Thyroid gland (tissue), 4 donors: Measurements from ENCODE around the gene PPP2R5E. TPM values are rescaled to one million over a fixed set of nuclear protein-coding genes. Genes with fewer than 3 reads are reported as not detected.

Experiments used
- DNase-seq, 2 donors: peaks; one replicate each; pipeline ENCODE4 v3.0.0-alpha.2; 2019
- H3K27ac ChIP-seq, 3 donors: fragments of 200-600 bp; sonication (generic); 1 replicate in 2 of 3; 2 replicates in 1 of 3; pipeline ENCODE4 v1.5.1; 2016 to 2019; ENCODE audit warnings: mild to moderate bottlenecking in 1 of 3, moderate library complexity in 1 of 3
- H3K27me3 ChIP-seq: fragments of 200-600 bp; sonication (generic); one replicate; pipeline ENCODE4 v1.5.1; 2019
- H3K36me3 ChIP-seq, 2 donors: fragments of 200-600 bp; sonication (generic); one replicate each; pipeline ENCODE4 v1.5.1; 2016 to 2019
- H3K4me1 ChIP-seq, 2 donors: fragments of 200-600 bp; sonication (generic); one replicate each; pipeline ENCODE4 v1.5.1; 2017 to 2019
- H3K4me3 ChIP-seq, 3 donors: fragments of 200-600 bp; sonication (generic); replicated peaks in 1 of 3; 1 replicate in 2 of 3; 2 replicates in 1 of 3; pipeline ENCODE4 v1.5.1; 2016; ENCODE audit warnings: mild to moderate bottlenecking in 1 of 3
- H3K9me3 ChIP-seq: fragments of 200-600 bp; sonication (generic); one replicate; pipeline ENCODE4 v1.5.1; 2017
- POLR2A ChIP-seq, 2 donors: fragments of 450-650 bp; IDR thresholded peaks; one replicate each; pipeline ENCODE4 v1.6.1; 2017; ENCODE audit warnings: antibody characterized with exemption in 2 of 2, mild to moderate bottlenecking in 2 of 2, moderate library complexity in 1 of 2
- WGBS, 2 donors: methylation state at CpG; one replicate each; pipeline ENCODE4 v1.1.5; 2017; 5-methylcytosine and 5-hydroxymethylcytosine counted together
- intact Hi-C: fragments of 100-400 bp; cut with DNase I; formaldehyde crosslinking; loops from one replicate; pipeline ENCODE4 v1.15.1; 2023
- total RNA-seq, 4 donors: library from RNA; depleted of rRNA; stranded (reverse); fragments of >200 nt; gene quantifications; one replicate each; pipeline ENCODE4 v1.2.3, GENCODE V29; 2016
- TF ChIP-seq, protein P1 (sequence below), 6 experiments: fragments of 200-600 bp in 3 of 6; fragments of 450-650 bp in 3 of 6; sonication (generic) in 3 of 6; IDR thresholded peaks; one replicate each; pipeline ENCODE4 v1.5.1; 2016 to 2019; ENCODE audit warnings: antibody characterized with exemption in 6 of 6, mild to moderate bottlenecking in 2 of 6, inconsistent platforms in 1 of 6, moderate library complexity in 1 of 6

PPP2R5E gene
- total RNA-seq, 4 donors from 2014 or later: 30.0 to 42.3 (median 36.0) TPM

DNA sequence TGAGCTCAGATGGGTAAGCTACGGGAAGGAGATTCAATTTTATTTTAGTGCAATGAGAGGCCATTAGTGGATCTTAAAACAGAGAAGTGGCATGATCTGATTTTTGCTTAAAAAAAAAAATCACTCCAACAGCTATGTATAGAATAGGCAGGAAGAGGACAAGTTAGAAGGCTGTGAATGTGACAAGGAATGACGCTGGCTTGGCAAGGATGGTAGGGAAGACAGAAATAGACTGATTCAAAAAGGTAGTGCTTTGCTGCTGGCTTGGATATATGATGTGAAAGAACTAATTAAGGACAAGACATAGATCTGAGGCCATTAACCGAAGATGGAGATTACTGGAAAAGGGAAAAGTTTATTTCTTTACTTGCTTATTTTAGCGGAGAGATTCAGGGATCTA is 119.3 kb downstream of the PPP2R5E start:
- WGBS, 2 donors: 92 to 93% methylated on average over 4 of the region's 4 CpGs
- Histone ChIP-seq H3K4me3 (no peak overlapping the region), H3K4me1 (peaks cover 0 to 5% of the 10 kb centered on the region in 2 donors), H3K9me3 (no peaks in the 10 kb centered on the region), H3K27ac (no peak overlapping the region), H3K27me3 (no peaks in the 10 kb centered on the region), H3K36me3 (no peaks in the 10 kb centered on the region)
- intact Hi-C loops: no loop called here
- no peak for TF ChIP-seq POLR2A (IDR thresholded peaks at IDR 0.05)
- DNase-seq: no peak

GRCh38 chr14:63423381-63423780 is 119.8 kb downstream of the PPP2R5E start:
- Histone ChIP-seq H3K36me3 (no peaks in the 10 kb centered on the region), H3K4me3 (no peak overlapping the region), H3K9me3 (no peaks in the 10 kb centered on the region), H3K27me3 (no peaks in the 10 kb centered on the region), H3K27ac (no peak overlapping the region), H3K4me1 (peaks cover 0 to 1% of the 10 kb centered on the region in 2 donors)
- no peak for DNase-seq
- TF ChIP-seq, protein P1, sequence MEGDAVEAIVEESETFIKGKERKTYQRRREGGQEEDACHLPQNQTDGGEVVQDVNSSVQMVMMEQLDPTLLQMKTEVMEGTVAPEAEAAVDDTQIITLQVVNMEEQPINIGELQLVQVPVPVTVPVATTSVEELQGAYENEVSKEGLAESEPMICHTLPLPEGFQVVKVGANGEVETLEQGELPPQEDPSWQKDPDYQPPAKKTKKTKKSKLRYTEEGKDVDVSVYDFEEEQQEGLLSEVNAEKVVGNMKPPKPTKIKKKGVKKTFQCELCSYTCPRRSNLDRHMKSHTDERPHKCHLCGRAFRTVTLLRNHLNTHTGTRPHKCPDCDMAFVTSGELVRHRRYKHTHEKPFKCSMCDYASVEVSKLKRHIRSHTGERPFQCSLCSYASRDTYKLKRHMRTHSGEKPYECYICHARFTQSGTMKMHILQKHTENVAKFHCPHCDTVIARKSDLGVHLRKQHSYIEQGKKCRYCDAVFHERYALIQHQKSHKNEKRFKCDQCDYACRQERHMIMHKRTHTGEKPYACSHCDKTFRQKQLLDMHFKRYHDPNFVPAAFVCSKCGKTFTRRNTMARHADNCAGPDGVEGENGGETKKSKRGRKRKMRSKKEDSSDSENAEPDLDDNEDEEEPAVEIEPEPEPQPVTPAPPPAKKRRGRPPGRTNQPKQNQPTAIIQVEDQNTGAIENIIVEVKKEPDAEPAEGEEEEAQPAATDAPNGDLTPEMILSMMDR (IDR thresholded peaks at IDR 0.05): no peak
- no peak for TF ChIP-seq POLR2A (IDR thresholded peaks at IDR 0.05)
- intact Hi-C loops: no loop called here
- WGBS, 2 donors: 97% methylated on average over 2 of the region's 2 CpGs

DNA sequence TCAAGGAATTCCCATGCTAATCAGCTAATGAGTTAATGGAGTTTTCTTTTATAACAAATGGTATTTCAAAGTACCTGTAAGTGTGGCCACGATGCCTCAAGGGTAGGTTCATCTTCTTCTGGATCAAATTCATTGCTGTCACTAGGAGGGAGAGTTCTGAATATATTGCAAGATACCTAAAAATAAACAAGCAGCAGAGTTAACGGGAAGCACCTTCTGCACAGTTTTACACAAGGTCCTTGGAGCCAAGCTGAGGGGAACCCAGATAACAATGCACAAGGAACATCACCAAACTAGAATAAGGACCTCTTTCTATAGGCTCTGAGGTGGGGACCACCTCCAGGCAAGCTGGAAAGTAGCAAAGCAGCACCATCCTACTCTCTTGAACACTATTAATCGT is 121.3 kb downstream of the PPP2R5E start:
- TF ChIP-seq, protein P1 (IDR thresholded peaks at IDR 0.05): no peak
- TF ChIP-seq POLR2A (IDR thresholded peaks at IDR 0.05): no peak
- Histone ChIP-seq H3K4me1 (no peaks in the 10 kb centered on the region), H3K27ac (no peak overlapping the region), H3K4me3 (no peak overlapping the region), H3K36me3 (no peaks in the 10 kb centered on the region), H3K9me3 (no peaks in the 10 kb centered on the region), H3K27me3 (no peaks in the 10 kb centered on the region)
- intact Hi-C loops: no loop called here
- DNase-seq: no peak
- WGBS, 2 donors: 75 to 85% methylated on average over 3 of the region's 3 CpGs

DNA sequence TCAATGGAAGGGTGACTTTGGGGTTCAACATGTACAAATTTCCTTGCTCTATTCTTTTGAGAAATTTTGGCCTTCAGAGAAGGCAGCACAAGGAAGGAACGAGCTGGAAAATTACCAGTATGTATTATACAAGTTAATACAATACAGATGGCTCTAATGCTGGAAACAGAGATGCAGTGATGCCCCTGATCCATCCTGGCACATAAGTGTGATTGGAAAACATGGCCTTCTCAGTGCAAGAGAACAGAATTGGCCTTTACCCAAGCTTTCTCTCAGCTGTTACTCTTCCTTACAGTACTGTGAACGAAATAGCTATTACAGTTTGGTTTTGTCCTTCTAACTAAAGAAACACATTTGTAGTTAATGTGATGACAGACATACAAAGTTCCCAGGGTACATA is 122.0 kb downstream of the PPP2R5E start:
- 90 to 94% methylated on average over 2 of the region's 2 CpGs for WGBS, 2 donors

GRCh38 chr14:63418020-63418419 is 125.2 kb downstream of the PPP2R5E start:
- no peak overlapping the region for H3K4me3 ChIP-seq
- TF ChIP-seq, protein P1 (IDR thresholded peaks at IDR 0.05): no peak
- no peak for TF ChIP-seq POLR2A (IDR thresholded peaks at IDR 0.05)
- H3K9me3 ChIP-seq: no peaks in the 10 kb centered on the region
- no peaks in the 10 kb centered on the region for H3K36me3 ChIP-seq
- no peak overlapping the region for H3K27ac ChIP-seq
- H3K27me3 ChIP-seq: no peaks in the 10 kb centered on the region
- 81 to 93% methylated on average over 3 of the region's 3 CpGs for WGBS, 2 donors
- no peaks in the 10 kb centered on the region for H3K4me1 ChIP-seq
- intact Hi-C loops: no loop called here
- DNase-seq: no peak

More for the DNA sequence above, 122.0 kb downstream of the PPP2R5E start:
- Histone ChIP-seq H3K27me3 (no peaks in the 10 kb centered on the region), H3K36me3 (no peaks in the 10 kb centered on the region), H3K4me1 (no peaks in the 10 kb centered on the region), H3K27ac (no peak overlapping the region), H3K4me3 (no peak overlapping the region), H3K9me3 (no peaks in the 10 kb centered on the region)
- TF ChIP-seq, protein P1 (IDR thresholded peaks at IDR 0.05): no peak
- TF ChIP-seq POLR2A (IDR thresholded peaks at IDR 0.05): no peak
- no peak for DNase-seq
- intact Hi-C loops: no loop called here

DNA sequence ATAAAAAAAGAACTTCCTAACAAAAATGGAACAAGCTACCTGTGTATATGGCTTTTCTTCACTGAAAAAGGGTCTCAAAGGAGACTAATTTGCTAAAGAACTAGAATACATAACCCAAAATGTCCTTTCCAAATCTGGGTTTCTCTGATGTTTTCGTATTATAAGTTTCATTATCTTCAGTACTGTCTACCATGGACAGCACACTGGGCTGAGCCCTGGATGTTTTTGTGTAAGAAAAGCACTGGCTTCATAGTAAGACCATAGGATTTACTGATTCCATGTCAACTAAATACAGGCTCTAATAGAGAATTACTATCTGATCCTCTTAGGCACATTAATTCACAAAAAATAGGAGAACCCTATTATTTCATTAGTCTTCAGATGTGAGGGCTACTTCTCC is 130.2 kb downstream of the PPP2R5E start:
- Histone ChIP-seq H3K9me3 (no peaks in the 10 kb centered on the region), H3K27ac (no peak overlapping the region), H3K4me1 (no peaks in the 10 kb centered on the region), H3K27me3 (no peaks in the 10 kb centered on the region), H3K36me3 (no peaks in the 10 kb centered on the region), H3K4me3 (no peak overlapping the region)
- TF ChIP-seq, protein P1 (IDR thresholded peaks at IDR 0.05): no peak
- TF ChIP-seq POLR2A (IDR thresholded peaks at IDR 0.05): no peak
- DNase-seq: no peak
- 93 to 95% methylated on average over 1 of the region's 1 CpG for WGBS, 2 donors
- intact Hi-C loops: no loop called here
